Dermis microvascular lymphatic vessel endothelial cell (primary cell): ENCODE measurements around the gene PPP4R3B. TPM values are rescaled to one million over a fixed set of nuclear protein-coding genes. Genes with fewer than 3 reads are reported as not detected.

Source experiments
- DNase-seq, 2 donors: peaks; one replicate each; pipeline versions ENCODE4 v3.0.0 to v3.0.0-alpha.2; 2010; ENCODE audit warnings: low read depth in 2 of 2
- total RNA-seq: library from RNA; depleted of rRNA; stranded (reverse); fragments of >200 nt; gene quantifications from 2 replicates; pipeline ENCODE4 v1.2.1, GENCODE V29; 2014

PPP4R3B gene
- total RNA-seq, 1 donor from 2014 or later = 33.6 TPM

GRCh38 chr2:55519938-55520885 is 97.2 kb downstream of the PPP4R3B start:
- peak in 1 of 2 donors; percentile 18 for DNase-seq

- DNase-seq = peak in 1 of 2 donors; percentile 1
Observed at GRCh38 chr2:55518841-55519165, 98.6 kb downstream of the PPP4R3B start.

- DNase-seq = peak in 1 of 2 donors; percentile 58
Observed at GRCh38 chr2:55511508-55512124, 105.8 kb downstream of the PPP4R3B start.

- no peak for DNase-seq
Observed at GRCh38 chr2:55502590-55503141, 114.8 kb downstream of the PPP4R3B start.

- no peak for DNase-seq
Observed at GRCh38 chr2:55500025-55500424, 117.4 kb downstream of the PPP4R3B start.

- no peak for DNase-seq
Observed at GRCh38 chr2:55498582-55498981, 118.8 kb downstream of the PPP4R3B start.

Other genes starting within 250 kb of the PPP4R3B start
- gene CCDC88A, start 197.8 kb downstream of the PPP4R3B start, total RNA-seq = 35.6 and 37.0 TPM in 2 replicates
- gene CFAP36, start 97.9 kb downstream of the PPP4R3B start, total RNA-seq = 6.2 and 6.3 TPM in 2 replicates
- 16.0 and 16.2 TPM in 2 replicates for gene PNPT1, start 76.2 kb upstream of the PPP4R3B start, total RNA-seq